ENCODE measurements around the gene SPATC1L.

Gene SPATC1L

DNA sequence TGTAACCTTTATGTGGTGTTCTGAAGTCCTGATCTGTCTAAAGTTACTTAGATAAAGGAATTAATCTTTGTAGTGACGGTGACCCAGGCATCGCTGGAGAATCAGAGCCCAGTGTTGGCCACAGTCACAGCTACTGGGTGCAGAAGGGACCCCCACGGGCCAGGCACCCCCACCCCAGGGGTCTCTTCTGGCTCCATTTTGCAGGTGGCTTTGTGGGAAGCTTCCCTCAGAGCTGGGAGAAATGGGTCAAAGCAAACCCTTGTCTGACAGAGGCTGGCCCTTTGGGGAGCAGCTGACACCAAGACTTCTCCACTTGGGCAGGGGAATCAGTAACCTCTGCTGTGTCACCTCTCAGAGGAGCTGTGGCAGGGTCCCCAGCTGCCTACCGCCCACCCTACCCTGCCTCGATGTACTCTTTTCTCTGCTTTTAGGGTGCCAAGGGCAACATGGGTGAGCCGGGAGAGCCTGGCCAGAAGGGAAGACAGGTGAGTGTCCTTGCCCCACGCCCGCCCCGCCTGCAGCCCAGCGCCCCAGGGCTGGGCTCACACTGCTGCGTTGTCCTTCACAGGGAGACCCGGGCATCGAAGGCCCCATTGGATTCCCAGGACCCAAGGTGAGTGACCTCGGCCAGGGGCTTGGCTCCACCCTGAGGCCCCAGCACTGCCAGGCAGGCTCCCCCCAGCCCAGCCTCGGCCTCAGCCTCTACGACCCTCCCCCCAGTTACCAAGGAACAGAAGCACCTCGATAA is 68.6 kb downstream of the SPATC1L start:
- no peak for DNase-seq
- in situ Hi-C loops (cut with MboI; ENCODE audit: low pct_unique_long_range_greater_than_20kb, low sequenced_read_pairs) = no loop called here

DNA sequence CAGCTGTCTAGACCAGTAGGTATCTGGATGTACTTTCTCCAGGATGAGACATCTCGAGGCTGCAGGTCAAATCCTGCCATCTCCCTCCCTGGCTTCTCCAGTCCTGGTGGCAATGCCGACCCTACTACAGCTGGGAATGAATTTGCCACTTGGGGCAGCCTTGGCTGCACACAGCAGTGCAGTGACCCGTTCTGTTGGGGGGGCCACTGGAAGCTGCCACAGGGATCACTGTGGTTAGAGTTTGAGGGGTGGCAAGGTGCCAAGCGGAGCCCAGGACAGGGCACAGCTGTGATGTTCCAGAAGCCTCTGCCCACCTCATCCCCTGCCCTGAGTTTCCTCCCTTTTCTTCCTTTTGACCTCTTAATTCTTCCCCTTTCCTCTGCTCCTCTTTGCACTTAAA is 69.3 kb downstream of the SPATC1L start:
- in situ Hi-C loops (cut with MboI; ENCODE audit: low pct_unique_long_range_greater_than_20kb, low sequenced_read_pairs) = no loop called here
- DNase-seq = no peak

DNA sequence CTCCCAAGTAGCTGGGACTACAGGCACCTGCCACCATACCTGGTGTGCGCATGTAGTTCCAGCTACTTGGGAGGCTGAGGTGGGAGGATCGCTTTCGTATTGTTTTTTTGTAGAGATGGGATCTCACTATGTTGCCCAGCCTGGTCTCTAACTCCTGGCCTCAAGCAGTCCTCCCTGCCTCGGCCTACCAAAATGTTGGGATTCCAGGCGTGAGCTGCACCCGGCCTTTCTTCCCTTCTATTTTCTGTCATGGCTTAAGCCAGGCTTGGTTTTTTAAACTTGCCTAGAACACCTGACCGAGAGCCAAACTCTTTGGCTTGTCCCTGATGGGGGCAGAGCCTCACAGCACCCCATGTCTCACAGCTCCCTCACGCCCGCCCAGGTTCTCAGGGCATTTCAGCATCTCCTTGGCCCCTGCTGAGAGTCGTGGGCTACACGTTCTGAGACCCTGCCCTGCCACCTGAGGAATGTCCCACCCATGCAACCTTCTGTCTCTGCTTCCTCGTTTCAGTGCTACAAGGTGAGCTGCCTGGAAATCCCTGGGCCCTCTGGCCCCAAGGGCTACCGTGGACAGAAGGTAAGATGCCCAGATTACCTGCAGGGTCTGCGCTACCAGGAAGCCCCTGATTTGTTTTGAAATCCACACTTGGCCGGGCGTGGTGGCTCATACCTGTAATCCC is 70.6 kb downstream of the SPATC1L start:
- in situ Hi-C loops (cut with MboI; ENCODE audit: low pct_unique_long_range_greater_than_20kb, low sequenced_read_pairs) = no loop called here
- DNase-seq = no peak

DNA sequence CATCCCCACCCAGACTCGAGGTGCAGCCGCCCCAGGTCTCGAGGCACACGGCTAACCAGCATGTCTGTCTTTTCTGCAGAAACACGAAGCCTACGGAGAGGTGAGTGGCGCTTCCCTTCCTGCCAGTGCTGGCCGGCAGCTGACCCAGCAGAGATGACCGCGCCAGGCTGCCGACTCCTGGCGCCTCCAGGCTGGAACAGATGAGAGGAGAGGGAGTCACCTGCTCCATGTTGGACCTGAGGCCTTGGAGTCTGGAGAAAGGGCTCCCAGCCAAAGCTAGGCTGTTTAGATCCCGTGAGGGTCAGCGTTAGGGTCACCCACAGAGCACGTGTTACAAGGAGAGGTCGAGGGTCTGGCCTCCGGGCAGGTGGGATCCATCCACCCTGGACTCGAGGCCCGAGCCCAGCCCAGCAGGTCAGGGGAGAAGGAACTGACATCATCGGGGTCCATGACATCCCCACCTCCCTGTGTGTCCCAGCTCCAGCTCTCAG is 71.5 kb downstream of the SPATC1L start:
- in situ Hi-C loops (cut with MboI; ENCODE audit: low pct_unique_long_range_greater_than_20kb, low sequenced_read_pairs) = no loop called here
- no peak for DNase-seq

DNA sequence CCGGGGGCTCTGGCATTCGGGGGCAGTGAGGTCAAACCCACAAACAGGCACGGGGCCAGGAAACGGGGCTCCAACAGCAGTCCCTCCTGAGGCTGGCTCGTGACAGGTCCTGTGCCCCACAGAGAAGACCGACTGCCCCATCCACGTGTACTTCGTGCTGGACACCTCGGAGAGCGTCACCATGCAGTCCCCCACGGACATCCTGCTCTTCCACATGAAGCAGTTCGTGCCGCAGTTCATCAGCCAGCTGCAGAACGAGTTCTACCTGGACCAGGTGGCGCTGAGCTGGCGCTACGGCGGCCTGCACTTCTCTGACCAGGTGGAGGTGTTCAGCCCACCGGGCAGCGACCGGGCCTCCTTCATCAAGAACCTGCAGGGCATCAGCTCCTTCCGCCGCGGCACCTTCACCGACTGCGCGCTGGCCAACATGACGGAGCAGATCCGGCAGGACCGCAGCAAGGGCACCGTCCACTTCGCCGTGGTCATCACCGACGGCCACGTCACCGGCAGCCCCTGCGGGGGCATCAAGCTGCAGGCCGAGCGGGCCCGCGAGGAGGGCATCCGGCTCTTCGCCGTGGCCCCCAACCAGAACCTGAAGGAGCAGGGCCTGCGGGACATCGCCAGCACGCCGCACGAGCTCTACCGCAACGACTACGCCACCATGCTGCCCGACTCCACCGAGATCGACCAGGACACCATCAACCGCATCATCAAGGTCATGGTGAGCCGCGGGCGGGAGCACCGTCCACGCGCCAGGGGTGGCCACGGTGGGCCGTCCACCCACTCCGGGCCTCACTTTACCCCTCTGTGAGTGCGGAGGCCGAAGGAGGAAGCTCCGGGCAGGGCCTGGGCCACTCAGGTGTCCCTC is 72.2 kb downstream of the SPATC1L start:
- no peak for DNase-seq
- in situ Hi-C loops (cut with MboI; ENCODE audit: low pct_unique_long_range_greater_than_20kb, low sequenced_read_pairs) = no loop called here

DNA sequence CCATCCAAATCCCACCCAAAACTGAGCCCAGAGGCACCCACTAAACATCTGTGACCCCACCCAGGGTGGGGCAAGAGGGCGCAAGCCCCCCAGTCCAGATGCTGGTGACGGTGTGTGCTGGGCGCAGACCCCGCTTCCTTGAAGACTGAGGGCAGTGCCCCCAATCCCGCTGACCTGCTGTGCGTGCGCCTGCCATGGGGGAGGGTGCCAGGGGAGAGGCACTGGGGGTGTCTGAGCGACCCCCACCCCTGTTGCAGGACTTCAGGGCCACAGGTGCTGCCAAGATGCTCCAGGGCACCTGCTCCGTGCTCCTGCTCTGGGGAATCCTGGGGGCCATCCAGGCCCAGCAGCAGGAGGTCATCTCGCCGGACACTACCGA is 73.1 kb downstream of the SPATC1L start:
- no peak for DNase-seq
- in situ Hi-C loops (cut with MboI; ENCODE audit: low pct_unique_long_range_greater_than_20kb, low sequenced_read_pairs) = no loop called here
